SU-DHL-6 (cell line): ENCODE results near the gene TBC1D5.
"Not testable (repeated sequence)": the region's sequence is repeated elsewhere in the genome, so short reads cannot be mapped to it uniquely, and the experiment has no call there.

Experiments
- H2AFZ ChIP-seq: fragments of 200-600 bp; sonication (generic); 2 replicates; pipeline ENCODE4 v1.6.1; 2014; ENCODE audit warnings: low read depth, mild to moderate bottlenecking, moderate library complexity, mixed read lengths, antibody characterized with exemption, low read length; ENCODE audit not compliant: severe bottlenecking
- H3F3A ChIP-seq: fragments of 200-600 bp; shearing (Covaris generic); 2 replicates; pipeline ENCODE4 v1.6.0; 2016; ENCODE audit warnings: antibody characterized with exemption, mild to moderate bottlenecking; ENCODE audit not compliant: insufficient read depth
- H3K27ac ChIP-seq: fragments of 200-600 bp; sonication (generic); 2 replicates; pipeline ENCODE4 v1.5.1; 2016; ENCODE audit warnings: low read depth, mild to moderate bottlenecking, low read length, moderate library complexity, mixed read lengths
- H3K27me3 ChIP-seq: fragments of 200-600 bp; sonication (generic), shearing (Covaris generic); 2 replicates; pipeline ENCODE4 v1.6.0; 2014; ENCODE audit warnings: mild to moderate bottlenecking, low read length
- H3K36me3 ChIP-seq: fragments of 200-600 bp; sonication (generic); 2 replicates; pipeline ENCODE4 v1.6.1; 2014; ENCODE audit warnings: mild to moderate bottlenecking, low read length, mixed read lengths
- H3K4me2 ChIP-seq: fragments of 300-600, 200-600 bp; shearing (Covaris generic), sonication (generic); 2 replicates; pipeline ENCODE4 v1.6.0; 2014; ENCODE audit warnings: low read length, low read depth, mild to moderate bottlenecking; ENCODE audit not compliant: poor library complexity, severe bottlenecking
- H3K4me3 ChIP-seq: fragments of 200-600 bp; sonication (generic); 2 replicates; pipeline ENCODE4 v1.5.1; 2014; ENCODE audit warnings: antibody characterized with exemption, low read length, mild to moderate bottlenecking, mixed read lengths; ENCODE audit not compliant: insufficient read depth, poor library complexity, severe bottlenecking
- H3K79me2 ChIP-seq: fragments of 200-600 bp; sonication (generic); 2 replicates; pipeline ENCODE4 v1.6.1; 2014; ENCODE audit warnings: mild to moderate bottlenecking, low read length, moderate library complexity; ENCODE audit not compliant: insufficient read depth
- H3K9ac ChIP-seq: fragments of 200-600 bp; sonication (generic); 2 replicates; pipeline ENCODE4 v1.7.0; 2014; ENCODE audit warnings: mild to moderate bottlenecking, low read length
- H3K9me2 ChIP-seq: fragments of 200-600 bp; sonication (generic); replicated peaks from 2 replicates; pipeline ENCODE4 v1.6.1; 2014; ENCODE audit warnings: low read length; ENCODE audit not compliant: insufficient read depth
- H3K9me3 ChIP-seq: fragments of 200-600 bp; sonication (generic); 2 replicates; pipeline ENCODE4 v1.6.1; 2014; ENCODE audit warnings: low read length, mixed read lengths; ENCODE audit not compliant: insufficient read depth
- H4K20me1 ChIP-seq: fragments of 200-600 bp; sonication (generic); 2 replicates; pipeline ENCODE4 v1.6.1; 2014; ENCODE audit warnings: low read depth, mild to moderate bottlenecking, antibody characterized with exemption, low read length, moderate library complexity, mixed read lengths
- EZH2phosphoT487 ChIP-seq: fragments of 200-600 bp; sonication (generic), shearing (Covaris generic); conservative IDR thresholded peaks from 2 replicates; pipeline ENCODE4 v1.6.1; 2018; ENCODE audit warnings: mild to moderate bottlenecking, antibody characterized with exemption, low read length, moderate library complexity, mixed read lengths
- TF ChIP-seq, protein P1 (sequence below): fragments of 200-600 bp; sonication (generic); IDR thresholded peaks from one replicate; pipeline ENCODE4 v1.5.1; 2017; ENCODE audit warnings: antibody characterized with exemption, mild to moderate bottlenecking, low read length, moderate library complexity; ENCODE audit not compliant: insufficient read depth, poor library complexity, severe bottlenecking

Gene TBC1D5

GRCh38 chr3:17737591-17737990 lies 4.8 kb downstream of the TBC1D5 start:
- TF ChIP-seq EZH2phosphoT487 = no peak
- H3K79me2 ChIP-seq = peaks cover 88% of the 10 kb centered on the region

DNA sequence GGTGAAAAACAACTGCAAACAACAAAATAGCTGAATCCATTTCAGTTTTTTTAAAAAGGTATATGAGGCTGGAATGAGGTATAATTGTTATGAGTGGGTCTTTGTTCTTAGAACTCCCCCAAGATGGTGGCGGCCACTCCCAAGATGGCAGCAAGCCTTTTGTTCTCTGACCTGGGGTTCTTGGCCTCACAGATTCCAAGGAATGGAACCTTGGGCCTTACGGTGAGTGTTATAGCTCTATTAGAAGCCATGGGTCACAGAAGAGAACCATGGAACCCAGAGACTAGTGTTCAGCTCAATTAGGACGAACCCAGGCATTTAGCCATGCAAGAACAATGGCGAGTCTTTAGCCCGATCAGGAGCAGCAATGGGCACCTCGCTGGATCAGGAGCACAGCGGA lies 7.1 kb downstream of the TBC1D5 start:
- not testable (repeated sequence) for H3K27ac ChIP-seq, H2AFZ ChIP-seq, H3K9me3 ChIP-seq, H3K36me3 ChIP-seq, H3K27me3 ChIP-seq, H3K9me2 ChIP-seq, H3K4me2 ChIP-seq, H4K20me1 ChIP-seq, H3K9ac ChIP-seq, H3K4me3 ChIP-seq
- peaks cover 82% of the 10 kb centered on the region for H3K79me2 ChIP-seq
- H3F3A ChIP-seq = peaks cover 23% of the 10 kb centered on the region

More at GRCh38 chr3:17737591-17737990, 4.8 kb downstream of the TBC1D5 start:
- Histone ChIP-seq H4K20me1 (no peaks in the 10 kb centered on the region), H3K9me2 (no peaks in the 10 kb centered on the region), H2AFZ (no peak overlapping the region), H3K27me3 (no peaks in the 10 kb centered on the region), H3K9me3 (no peaks in the 10 kb centered on the region), H3K27ac (peak overlapping the region; percentile 24), H3F3A (peaks cover 38% of the 10 kb centered on the region), H3K4me3 (no peak overlapping the region), H3K36me3 (0 out of 2 replicates have a peak, but pooled peaks cover 3% of the 10 kb centered on the region), H3K9ac (peak overlapping the region; percentile 78; the same call in 1 of the 2 replicates), H3K4me2 (peak overlapping the region; percentile 95)

- Histone ChIP-seq H3K9me2 (no peaks in the 10 kb centered on the region), H2AFZ (no peak overlapping the region), H3K27me3 (no peaks in the 10 kb centered on the region), H4K20me1 (no peaks in the 10 kb centered on the region), H3K9me3 (no peaks in the 10 kb centered on the region), H3K36me3 (0 out of 2 replicates have a peak, but pooled peaks cover 3% of the 10 kb centered on the region), H3K79me2 (peaks cover 71% of the 10 kb centered on the region), H3K9ac (no peak overlapping the region), H3F3A (peaks cover 14% of the 10 kb centered on the region), H3K27ac (no peak overlapping the region), H3K4me3 (no peak overlapping the region), H3K4me2 (no peak overlapping the region)
- TF ChIP-seq, protein P1, sequence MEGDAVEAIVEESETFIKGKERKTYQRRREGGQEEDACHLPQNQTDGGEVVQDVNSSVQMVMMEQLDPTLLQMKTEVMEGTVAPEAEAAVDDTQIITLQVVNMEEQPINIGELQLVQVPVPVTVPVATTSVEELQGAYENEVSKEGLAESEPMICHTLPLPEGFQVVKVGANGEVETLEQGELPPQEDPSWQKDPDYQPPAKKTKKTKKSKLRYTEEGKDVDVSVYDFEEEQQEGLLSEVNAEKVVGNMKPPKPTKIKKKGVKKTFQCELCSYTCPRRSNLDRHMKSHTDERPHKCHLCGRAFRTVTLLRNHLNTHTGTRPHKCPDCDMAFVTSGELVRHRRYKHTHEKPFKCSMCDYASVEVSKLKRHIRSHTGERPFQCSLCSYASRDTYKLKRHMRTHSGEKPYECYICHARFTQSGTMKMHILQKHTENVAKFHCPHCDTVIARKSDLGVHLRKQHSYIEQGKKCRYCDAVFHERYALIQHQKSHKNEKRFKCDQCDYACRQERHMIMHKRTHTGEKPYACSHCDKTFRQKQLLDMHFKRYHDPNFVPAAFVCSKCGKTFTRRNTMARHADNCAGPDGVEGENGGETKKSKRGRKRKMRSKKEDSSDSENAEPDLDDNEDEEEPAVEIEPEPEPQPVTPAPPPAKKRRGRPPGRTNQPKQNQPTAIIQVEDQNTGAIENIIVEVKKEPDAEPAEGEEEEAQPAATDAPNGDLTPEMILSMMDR = no peak
- no peak for TF ChIP-seq EZH2phosphoT487
These were observed 8.7 kb downstream of the TBC1D5 start for GRCh38 chr3:17733768-17734167.

GRCh38 chr3:17733215-17733614 lies 9.2 kb downstream of the TBC1D5 start:
- H4K20me1 ChIP-seq = no peaks in the 10 kb centered on the region
- H3K79me2 ChIP-seq = peaks cover 70% of the 10 kb centered on the region

More at GRCh38 chr3:17733215-17733614, 9.2 kb downstream of the TBC1D5 start:
- H3F3A ChIP-seq = peaks cover 11% of the 10 kb centered on the region
- no peak for TF ChIP-seq EZH2phosphoT487
- TF ChIP-seq, protein P1 = no peak
- no peaks in the 10 kb centered on the region for H3K9me2 ChIP-seq
- no peak overlapping the region for H3K27ac ChIP-seq
- H3K9ac ChIP-seq = no peak overlapping the region
- H3K36me3 ChIP-seq = peaks cover 7% of the 10 kb centered on the region; the same call in 1 of the 2 replicates
- no peak overlapping the region for H2AFZ ChIP-seq
- H3K4me2 ChIP-seq = no peak overlapping the region
- no peaks in the 10 kb centered on the region for H3K27me3 ChIP-seq
- no peak overlapping the region for H3K4me3 ChIP-seq
- no peaks in the 10 kb centered on the region for H3K9me3 ChIP-seq
